Astrocyte (in vitro differentiated cells and primary cell): ENCODE data around the gene NOXO1. TPM values are rescaled to one million over a fixed set of nuclear protein-coding genes. Genes with fewer than 3 reads are reported as not detected.

Experiments
- DNase-seq: peaks from one replicate; pipeline ENCODE4 v3.0.0-alpha.2; 2010; ENCODE audit warnings: low read depth
- FAIRE-seq: peaks from 2 replicates; lab custom pipeline; 2011; peaks lifted over from hg19 to GRCh38; lab: Jason Lieb, UNC
- H2AFZ ChIP-seq: 2 replicates; pipeline ENCODE4 v1.6.0; 2012; ENCODE audit warnings: low read depth, low read length, inconsistent platforms
- H3K27ac ChIP-seq: 2 replicates; pipeline ENCODE4 v1.5.1; 2011; ENCODE audit warnings: low read depth, low read length, inconsistent platforms
- H3K27me3 ChIP-seq: 2 replicates; pipeline ENCODE4 v1.6.0; 2011; ENCODE audit warnings: low read length, inconsistent platforms; ENCODE audit not compliant: insufficient read depth
- H3K36me3 ChIP-seq: 2 replicates; pipeline ENCODE4 v1.5.1; 2011; ENCODE audit warnings: low read length, inconsistent platforms; ENCODE audit not compliant: insufficient read depth
- H3K4me1 ChIP-seq: 2 replicates; pipeline ENCODE4 v1.5.1; 2011; ENCODE audit warnings: low read length, inconsistent platforms; ENCODE audit not compliant: insufficient read depth
- H3K4me2 ChIP-seq: 2 replicates; pipeline ENCODE4 v1.6.0; 2012; ENCODE audit warnings: low read length, inconsistent platforms
- H3K4me3 ChIP-seq: 2 replicates; pipeline ENCODE4 v1.5.1; 2011; ENCODE audit warnings: low read depth, mild to moderate bottlenecking, low read length, inconsistent platforms; ENCODE audit not compliant: insufficient read depth
- H3K79me2 ChIP-seq: 2 replicates; pipeline ENCODE4 v1.6.0; 2012; ENCODE audit warnings: mild to moderate bottlenecking, low read length, inconsistent platforms; ENCODE audit not compliant: insufficient read depth
- H3K9ac ChIP-seq: 2 replicates; pipeline ENCODE4 v1.6.0; 2012; ENCODE audit warnings: mild to moderate bottlenecking, low read length, inconsistent platforms
- H3K9me3 ChIP-seq: 2 replicates; pipeline ENCODE4 v1.5.1; 2012; ENCODE audit warnings: low read depth, mild to moderate bottlenecking, low read length, inconsistent platforms; ENCODE audit not compliant: insufficient read depth
- H4K20me1 ChIP-seq: 2 replicates; pipeline ENCODE4 v1.6.0; 2012; ENCODE audit warnings: low read length, inconsistent platforms; ENCODE audit not compliant: insufficient read depth
- H3K27ac Mint-ChIP-seq: one replicate; pipeline ENCODE4 v1.8.0; 2021; ENCODE audit warnings: mild to moderate bottlenecking, mixed read lengths; ENCODE audit not compliant: unreplicated experiment
- H3K27me3 Mint-ChIP-seq: one replicate; pipeline ENCODE4 v1.8.0; 2021; ENCODE audit warnings: low read depth, mixed read lengths; ENCODE audit not compliant: unreplicated experiment
- H3K36me3 Mint-ChIP-seq: one replicate; pipeline ENCODE4 v1.8.0; 2021; ENCODE audit warnings: low read depth, mixed read lengths; ENCODE audit not compliant: unreplicated experiment
- H3K4me1 Mint-ChIP-seq: one replicate; pipeline ENCODE4 v1.8.0; 2021; ENCODE audit warnings: low read depth, mixed read lengths; ENCODE audit not compliant: unreplicated experiment
- H3K4me3 Mint-ChIP-seq: one replicate; pipeline ENCODE4 v1.8.0; 2021; ENCODE audit warnings: mild to moderate bottlenecking, moderate library complexity, mixed read lengths; ENCODE audit not compliant: unreplicated experiment
- H3K9me3 Mint-ChIP-seq: one replicate; pipeline ENCODE4 v1.8.0; 2021; ENCODE audit warnings: mild to moderate bottlenecking, mixed read lengths; ENCODE audit not compliant: unreplicated experiment
- EZH2 ChIP-seq: IDR thresholded peaks from 2 replicates; pipeline ENCODE4 v1.6.1; 2012; ENCODE audit warnings: mild to moderate bottlenecking, low read length, inconsistent platforms; ENCODE audit not compliant: insufficient read depth
- total RNA-seq: library from RNA; stranded (reverse); gene quantifications from 2 replicates; pipeline ENCODE4 v1.2.1, GENCODE V29; 2021
- TF ChIP-seq, protein P1 (sequence below): IDR thresholded peaks from 2 replicates; pipeline ENCODE4 v1.5.1; 2011; ENCODE audit warnings: low read depth, mild to moderate bottlenecking, inconsistent platforms, low read length, moderate library complexity; ENCODE audit not compliant: insufficient read depth

Gene NOXO1
- total RNA-seq, 1 donor from 2014 or later, result 0.89 TPM

DNA sequence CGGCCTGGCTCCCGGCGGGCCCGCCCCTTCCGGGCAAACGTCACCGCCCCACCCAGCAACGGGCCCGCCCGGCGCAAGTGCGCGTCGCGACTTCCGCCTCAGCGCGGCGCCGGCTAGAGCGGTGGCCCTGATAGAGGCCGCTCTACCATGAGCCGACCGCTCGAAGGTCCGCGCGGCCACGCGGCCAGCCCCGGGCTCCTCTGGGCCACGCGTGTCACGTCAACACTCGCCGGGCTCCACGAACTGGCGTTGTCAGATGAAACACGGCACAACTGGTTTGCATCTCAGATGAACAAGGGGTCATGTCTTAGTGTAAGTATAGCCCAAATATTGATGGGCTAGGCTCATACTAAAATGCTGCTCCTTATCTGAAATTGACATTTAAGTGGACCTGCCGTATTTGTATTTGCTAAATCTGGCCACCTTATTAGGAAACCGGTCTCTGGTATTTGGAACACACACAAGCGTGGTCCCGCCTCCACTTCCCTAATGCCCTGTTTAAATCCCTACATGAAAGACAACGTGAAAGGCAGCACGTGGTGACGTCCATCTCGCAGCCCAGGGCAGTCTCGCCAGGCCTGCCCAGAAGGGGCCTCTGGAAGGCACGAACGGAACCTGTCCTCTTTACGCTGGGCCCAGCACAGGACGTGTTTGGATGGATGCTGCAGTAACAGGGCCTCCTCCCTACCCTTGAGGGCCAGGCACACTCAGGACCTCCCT is 28.7 kb upstream of the NOXO1 start, which contains the start of gene ZNF598:
Gene ZNF598 (minus strand): TSS at position 31 of the 720 bp plus-strand sequence.
- DNase-seq (peak; percentile 69), FAIRE-seq (no peak)
- H3K4me3 ChIP-seq, result peak within 1 kb of the TSS; percentile 88
- Mint-ChIP-seq H3K36me3 (peaks cover 4% of the 10 kb centered on the region), H3K27ac (peak within 1 kb of the TSS; percentile 85), H3K9me3 (no peaks in the 10 kb centered on the region), H3K4me1 (peaks cover 18% of the 10 kb centered on the region), H3K4me3 (peak within 1 kb of the TSS; percentile 90), H3K27me3 (no peaks in the 10 kb centered on the region)
- H3K27ac ChIP-seq, result peak within 1 kb of the TSS; percentile 83
- peaks cover 30% of the 10 kb centered on the region for H3K4me1 ChIP-seq
- peaks cover 42% of the 10 kb centered on the region for H4K20me1 ChIP-seq
- no peaks in the 10 kb centered on the region for H3K9me3 ChIP-seq
- peak within 1 kb of the TSS; percentile 100 for H3K4me2 ChIP-seq
- H3K36me3 ChIP-seq, result no peaks in the 10 kb centered on the region
- peak within 1 kb of the TSS; percentile 94 for H3K9ac ChIP-seq
- peak within 1 kb of the TSS; percentile 84 for H2AFZ ChIP-seq
- TF ChIP-seq, protein P1, sequence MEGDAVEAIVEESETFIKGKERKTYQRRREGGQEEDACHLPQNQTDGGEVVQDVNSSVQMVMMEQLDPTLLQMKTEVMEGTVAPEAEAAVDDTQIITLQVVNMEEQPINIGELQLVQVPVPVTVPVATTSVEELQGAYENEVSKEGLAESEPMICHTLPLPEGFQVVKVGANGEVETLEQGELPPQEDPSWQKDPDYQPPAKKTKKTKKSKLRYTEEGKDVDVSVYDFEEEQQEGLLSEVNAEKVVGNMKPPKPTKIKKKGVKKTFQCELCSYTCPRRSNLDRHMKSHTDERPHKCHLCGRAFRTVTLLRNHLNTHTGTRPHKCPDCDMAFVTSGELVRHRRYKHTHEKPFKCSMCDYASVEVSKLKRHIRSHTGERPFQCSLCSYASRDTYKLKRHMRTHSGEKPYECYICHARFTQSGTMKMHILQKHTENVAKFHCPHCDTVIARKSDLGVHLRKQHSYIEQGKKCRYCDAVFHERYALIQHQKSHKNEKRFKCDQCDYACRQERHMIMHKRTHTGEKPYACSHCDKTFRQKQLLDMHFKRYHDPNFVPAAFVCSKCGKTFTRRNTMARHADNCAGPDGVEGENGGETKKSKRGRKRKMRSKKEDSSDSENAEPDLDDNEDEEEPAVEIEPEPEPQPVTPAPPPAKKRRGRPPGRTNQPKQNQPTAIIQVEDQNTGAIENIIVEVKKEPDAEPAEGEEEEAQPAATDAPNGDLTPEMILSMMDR, result no peak
- TF ChIP-seq EZH2, result no peak
- H3K79me2 ChIP-seq, result peaks cover 56% of the 10 kb centered on the region
- H3K27me3 ChIP-seq, result no peaks in the 10 kb centered on the region

DNA sequence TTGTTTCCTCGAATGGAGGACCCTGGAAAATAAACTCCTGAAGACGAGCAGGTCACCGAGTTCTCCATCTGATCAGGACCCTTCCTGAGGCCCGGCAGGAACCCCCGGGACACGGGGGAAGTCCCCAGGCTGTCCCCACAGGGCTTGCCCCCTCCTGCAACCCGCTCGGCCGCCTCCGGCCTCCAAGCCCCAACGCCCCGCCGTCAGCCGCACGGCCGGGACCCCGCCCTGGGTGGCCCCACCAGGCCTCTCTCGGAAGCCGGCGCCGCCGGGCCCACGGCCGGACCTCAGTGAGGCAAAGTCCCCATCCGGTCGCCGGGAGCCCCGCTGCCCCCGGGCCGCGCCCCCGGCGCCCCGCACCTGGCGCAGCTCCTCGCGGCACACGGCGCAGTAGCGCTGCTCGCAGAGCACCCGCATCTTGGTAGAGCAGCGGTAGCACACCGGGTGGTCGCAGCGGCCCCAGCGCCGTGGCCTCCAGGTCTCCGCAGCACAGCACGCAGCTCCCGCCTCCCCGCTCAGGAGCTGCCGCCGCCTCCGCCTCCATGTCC is 28.0 kb upstream of the NOXO1 start:
- Histone ChIP-seq H2AFZ (no peak overlapping the region), H3K9ac (peak overlapping the region; percentile 94), H4K20me1 (peaks cover 49% of the 10 kb centered on the region), H3K9me3 (no peaks in the 10 kb centered on the region), H3K79me2 (peaks cover 63% of the 10 kb centered on the region), H3K36me3 (no peaks in the 10 kb centered on the region), H3K4me1 (peaks cover 37% of the 10 kb centered on the region), H3K4me2 (peak overlapping the region; percentile 100), H3K4me3 (peak overlapping the region; percentile 88), H3K27me3 (no peaks in the 10 kb centered on the region), H3K27ac (peak overlapping the region; percentile 77)
- Mint-ChIP-seq H3K36me3 (peaks cover 4% of the 10 kb centered on the region), H3K4me1 (peaks cover 18% of the 10 kb centered on the region), H3K27ac (peak overlapping the region; percentile 74), H3K9me3 (no peaks in the 10 kb centered on the region), H3K4me3 (peak overlapping the region; percentile 90), H3K27me3 (no peaks in the 10 kb centered on the region)
- no peak for FAIRE-seq
- TF ChIP-seq EZH2, result no peak
- TF ChIP-seq, protein P1, result no peak
- DNase-seq, result no peak
